CD14-positive monocyte (primary cell): ENCODE measurements around the gene OR51E2. TPM values are rescaled to one million over a fixed set of nuclear protein-coding genes. Genes with fewer than 3 reads are reported as not detected.
A peak's percentile ranks its signal among the peaks of the same experiment; 100 is the strongest.

Source experiments
- DNase-seq, 3 donors: peaks; one replicate each; pipeline ENCODE4 v3.0.0-alpha.2; 2011 to 2022
- H2AFZ ChIP-seq: 2 replicates; pipeline ENCODE4 v1.6.0; 2012; ENCODE audit warnings: mild to moderate bottlenecking, low read depth, low read length, inconsistent platforms; ENCODE audit not compliant: insufficient read depth, poor library complexity, severe bottlenecking
- H3K27ac ChIP-seq, 2 donors: 1 replicate in 1 of 2; 2 replicates in 1 of 2; pipeline ENCODE4 v1.5.1; 2012 to 2013; ENCODE audit warnings: low read length in 2 of 2, control low read depth in 1 of 2, inconsistent platforms in 1 of 2, low read depth in 1 of 2, mild to moderate bottlenecking in 1 of 2
- H3K27me3 ChIP-seq, 2 donors: one replicate each; pipeline versions ENCODE4 v1.6.0 to v1.6.1; 2011 to 2013; ENCODE audit warnings: low read length in 2 of 2; ENCODE audit not compliant: control insufficient read depth in 2 of 2, insufficient read depth in 2 of 2
- H3K36me3 ChIP-seq, 2 donors: replicated peaks in 1 of 2; 1 replicate in 1 of 2; 2 replicates in 1 of 2; pipeline versions ENCODE4 v1.5.1 to v1.6.1; 2012 to 2013; ENCODE audit warnings: low read length in 2 of 2, control low read depth in 1 of 2, inconsistent platforms in 1 of 2, mild to moderate bottlenecking in 1 of 2; ENCODE audit not compliant: insufficient read depth in 2 of 2, control insufficient read depth in 1 of 2
- H3K4me1 ChIP-seq, 2 donors: 1 replicate in 1 of 2; 2 replicates in 1 of 2; pipeline versions ENCODE4 v1.5.1 to v1.6.1; 2012 to 2013; ENCODE audit warnings: low read length in 2 of 2, control low read depth in 1 of 2, inconsistent platforms in 1 of 2, mild to moderate bottlenecking in 1 of 2, moderate library complexity in 1 of 2; ENCODE audit not compliant: insufficient read depth in 2 of 2, control insufficient read depth in 1 of 2
- H3K4me2 ChIP-seq: replicated peaks from 2 replicates; pipeline ENCODE3; 2012; ENCODE audit warnings: low read length, moderate library complexity, mild to moderate bottlenecking; ENCODE audit not compliant: poor library complexity, severe bottlenecking; ENCODE audit errors: extremely low read depth
- H3K4me3 ChIP-seq, 3 experiments: fragments of 200-600 bp in 1 of 3; sonication (generic) in 1 of 3; replicated peaks in 1 of 3; 1 replicate in 2 of 3; 2 replicates in 1 of 3; pipeline ENCODE4 v1.5.1; 2011 to 2013; ENCODE audit warnings: low read length in 3 of 3, mild to moderate bottlenecking in 3 of 3, control low read depth in 2 of 3, low read depth in 2 of 3, inconsistent platforms in 1 of 3, moderate library complexity in 1 of 3
- H3K79me2 ChIP-seq: 2 replicates; pipeline ENCODE4 v1.6.0; 2012; ENCODE audit warnings: mild to moderate bottlenecking, control low read depth, inconsistent platforms, low read length, moderate library complexity; ENCODE audit not compliant: insufficient read depth
- H3K9ac ChIP-seq: 2 replicates; pipeline ENCODE4 v1.6.0; 2017; ENCODE audit warnings: low read length, mild to moderate bottlenecking; ENCODE audit not compliant: insufficient read depth, poor library complexity, severe bottlenecking
- H3K9me3 ChIP-seq, 2 donors: replicated peaks in 1 of 2; 1 replicate in 1 of 2; 2 replicates in 1 of 2; pipeline versions ENCODE4 v1.5.1 to v1.6.1; 2012 to 2013; ENCODE audit warnings: low read length in 2 of 2, control low read depth in 1 of 2; ENCODE audit not compliant: control insufficient read depth in 1 of 2, insufficient read depth in 1 of 2
- H4K20me1 ChIP-seq: 2 replicates; pipeline ENCODE4 v1.6.0; 2012; ENCODE audit warnings: mild to moderate bottlenecking, low read length, control low read depth, moderate library complexity; ENCODE audit not compliant: insufficient read depth
- H3K27ac Mint-ChIP-seq, 7 donors: one replicate each; pipeline ENCODE4 v1.8.0; 2020; ENCODE audit warnings: mild to moderate bottlenecking in 7 of 7, mixed read lengths in 7 of 7, moderate library complexity in 6 of 7, inconsistent platforms in 2 of 7
- H3K27me3 Mint-ChIP-seq, 3 donors: one replicate each; pipeline ENCODE4 v1.8.0; 2021 to 2022; ENCODE audit warnings: low read depth in 3 of 3, mild to moderate bottlenecking in 3 of 3, mixed read lengths in 3 of 3, moderate library complexity in 3 of 3, inconsistent platforms in 1 of 3
- H3K36me3 Mint-ChIP-seq, 2 donors: one replicate each; pipeline ENCODE4 v1.8.0; 2020; ENCODE audit warnings: mixed read lengths in 2 of 2, inconsistent platforms in 1 of 2, mild to moderate bottlenecking in 1 of 2
- H3K4me1 Mint-ChIP-seq: one replicate; pipeline ENCODE4 v1.8.0; 2020; ENCODE audit warnings: mild to moderate bottlenecking, mixed read lengths
- H3K4me3 Mint-ChIP-seq, 2 donors: one replicate each; pipeline ENCODE4 v1.8.0; 2020; ENCODE audit warnings: mild to moderate bottlenecking in 2 of 2, mixed read lengths in 2 of 2, moderate library complexity in 1 of 2
- H3K9me3 Mint-ChIP-seq, 7 donors: one replicate each; pipeline ENCODE4 v1.8.0; 2020 to 2022; ENCODE audit warnings: mixed read lengths in 7 of 7, mild to moderate bottlenecking in 6 of 7, moderate library complexity in 6 of 7, inconsistent platforms in 2 of 7
- CTCF ChIP-seq: fragments of 200-600 bp; IDR thresholded peaks from one replicate; pipeline ENCODE4 v1.8.0; 2022; ENCODE audit warnings: antibody characterized with exemption, mild to moderate bottlenecking
- WGBS: methylation state at CpG from one replicate; pipeline ENCODE4 v1.1.5; 2013; ENCODE audit warnings: missing lambda C conversion rate; ENCODE audit not compliant: insufficient coverage; 5-methylcytosine and 5-hydroxymethylcytosine counted together
- intact Hi-C, 2 donors: fragments of 100-400 bp; cut with micrococcal nuclease; formaldehyde crosslinking; loops; one replicate each; pipeline versions ENCODE4 v1.15.0 to v1.15.1; 2023
- polyA plus RNA-seq, 3 donors: library from polyadenylated mRNA; depleted of rRNA in 1 of 3; unstranded in 2 of 3; stranded (reverse) in 1 of 3; fragments of 300-500 nt in 2 of 3; fragments of >200 nt in 1 of 3; fragmentation: Illumina TruSeq in 2 of 3; gene quantifications; 1 replicate in 2 of 3; 2 replicates in 1 of 3; pipeline ENCODE4 v1.2.3, GENCODE V29; 2012 to 2021

The OR51E2 gene
- polyA plus RNA-seq, 3 donors, result not detected

GRCh38 chr11:4637662-4638047, 60.0 kb downstream of the OR51E2 start:
- Mint-ChIP-seq H3K27ac (no peak overlapping the region), H3K4me3 (no peak overlapping the region), H3K9me3 (no peaks in the 10 kb centered on the region), H3K27me3 (peaks cover 0 to 3% (median 0%) of the 10 kb centered on the region in 3 donors), H3K36me3 (no peaks in the 10 kb centered on the region), H3K4me1 (no peaks in the 10 kb centered on the region)
- Histone ChIP-seq H3K4me3 (no peak overlapping the region), H3K4me2 (no peak overlapping the region), H3K36me3 (no peaks in the 10 kb centered on the region), H3K9me3 (no peaks in the 10 kb centered on the region), H3K27me3 (peaks cover 0 to 2% of the 10 kb centered on the region in 2 donors), H2AFZ (no peak overlapping the region), H4K20me1 (no peaks in the 10 kb centered on the region), H3K27ac (no peak overlapping the region), H3K4me1 (no peaks in the 10 kb centered on the region), H3K79me2 (no peaks in the 10 kb centered on the region), H3K9ac (no peak overlapping the region)
- no CpG with 5 or more reads among the region's 3 CpGs for WGBS
- intact Hi-C loops, result loop anchor here in 1 of 2 donors (10.0 kb wide), 1 partner anchor 453 kb away; no protein-coding TSS in a partner anchor
- no peak for DNase-seq
- TF ChIP-seq CTCF, result no peak

GRCh38 chr11:4636962-4637661, 60.5 kb downstream of the OR51E2 start, which contains the start of gene OR51D1:
Gene OR51D1, plus strand, starts transcription at chr11:4637477. Its CDS starts 2,314 bp downstream, at chr11:4639791.
- intact Hi-C loops, result loop anchor here in 1 of 2 donors (10.0 kb wide), 1 partner anchor 452 kb away; no protein-coding TSS in a partner anchor
- DNase-seq, result peak; percentile 30 to 52 (median 39)
- WGBS, result 54% methylated on average over 5 of the region's 21 CpGs
- Histone ChIP-seq H3K4me1 (no peaks in the 10 kb centered on the region), H3K4me2 (no peak within 1 kb of the TSS), H3K4me3 (no peak within 1 kb of the TSS), H2AFZ (peak within 1 kb of the TSS; percentile 61), H3K27me3 (peaks cover 0 to 2% of the 10 kb centered on the region in 2 donors), H3K27ac (no peak within 1 kb of the TSS), H3K79me2 (no peaks in the 10 kb centered on the region), H3K9me3 (no peaks in the 10 kb centered on the region), H3K9ac (no peak within 1 kb of the TSS), H3K36me3 (no peaks in the 10 kb centered on the region), H4K20me1 (no peaks in the 10 kb centered on the region)
- Mint-ChIP-seq H3K27me3 (peaks cover 0 to 3% (median 0%) of the 10 kb centered on the region in 3 donors), H3K36me3 (no peaks in the 10 kb centered on the region), H3K9me3 (no peaks in the 10 kb centered on the region), H3K4me3 (no peak within 1 kb of the TSS), H3K27ac (no peak within 1 kb of the TSS), H3K4me1 (no peaks in the 10 kb centered on the region)
- peak; percentile 85 for TF ChIP-seq CTCF
